AG08395 (cell line): ENCODE data around the gene MDP1.
A peak's percentile ranks its signal among the peaks of the same experiment; 100 is the strongest.

Experiments
- DNase-seq: peaks from one replicate; pipeline ENCODE4 v3.0.0; 2012; ENCODE audit warnings: mixed read lengths, low spot score

MDP1 gene

GRCh38 chr14:24197056-24197450 is 18.8 kb downstream of the MDP1 start:
- DNase-seq, result no peak

- peak; percentile 34 for DNase-seq
Observed at GRCh38 chr14:24196071-24197055, 19.5 kb downstream of the MDP1 start.

- DNase-seq, result peak; percentile 91
Observed at GRCh38 chr14:24195186-24196070, 20.4 kb downstream of the MDP1 start, which contains the start of gene TM9SF1. TSS of gene TM9SF1 (minus strand) at chr14:24195441. CDS start at chr14:24195019, 422 bp downstream.

GRCh38 chr14:24194873-24195185 is 21.0 kb downstream of the MDP1 start:
- DNase-seq, result no peak

- DNase-seq, result no peak
Observed at GRCh38 chr14:24194186-24194872, 21.5 kb downstream of the MDP1 start.

GRCh38 chr14:24192933-24193332 is 22.9 kb downstream of the MDP1 start:
- no peak for DNase-seq

GRCh38 chr14:24190416-24190815 is 25.4 kb downstream of the MDP1 start:
- no peak for DNase-seq

GRCh38 chr14:24189460-24189859 is 26.4 kb downstream of the MDP1 start:
- DNase-seq, result no peak

- DNase-seq, result no peak
Observed at GRCh38 chr14:24189059-24189375, 26.8 kb downstream of the MDP1 start.

GRCh38 chr14:24188251-24189058 is 27.4 kb downstream of the MDP1 start, which contains the start of gene IPO4:
TSS of gene IPO4 (minus strand) at chr14:24188816. CDS start at chr14:24188787, 29 bp downstream.
- peak; percentile 99 for DNase-seq

GRCh38 chr14:24187539-24187915 is 28.3 kb downstream of the MDP1 start:
- no peak for DNase-seq

- DNase-seq, result no peak
Observed at GRCh38 chr14:24186831-24187538, 28.9 kb downstream of the MDP1 start.

- no peak for DNase-seq
Observed at GRCh38 chr14:24185741-24186140, 30.1 kb downstream of the MDP1 start.

- DNase-seq, result no peak
Observed at GRCh38 chr14:24185026-24185425, 30.8 kb downstream of the MDP1 start.

GRCh38 chr14:24184104-24184970 is 31.5 kb downstream of the MDP1 start:
- DNase-seq, result no peak

GRCh38 chr14:24183014-24183481 is 32.8 kb downstream of the MDP1 start:
- no peak for DNase-seq

- no peak for DNase-seq
Observed at GRCh38 chr14:24182110-24182882, 33.6 kb downstream of the MDP1 start.

GRCh38 chr14:24181371-24182077 is 34.3 kb downstream of the MDP1 start:
- DNase-seq, result no peak
